ENCODE data around the gene ANKK1.

ANKK1 gene

GRCh38 chr11:113382121-113382520, 5.5 kb upstream of the ANKK1 start:
- DNase-seq, result no peak

DNA sequence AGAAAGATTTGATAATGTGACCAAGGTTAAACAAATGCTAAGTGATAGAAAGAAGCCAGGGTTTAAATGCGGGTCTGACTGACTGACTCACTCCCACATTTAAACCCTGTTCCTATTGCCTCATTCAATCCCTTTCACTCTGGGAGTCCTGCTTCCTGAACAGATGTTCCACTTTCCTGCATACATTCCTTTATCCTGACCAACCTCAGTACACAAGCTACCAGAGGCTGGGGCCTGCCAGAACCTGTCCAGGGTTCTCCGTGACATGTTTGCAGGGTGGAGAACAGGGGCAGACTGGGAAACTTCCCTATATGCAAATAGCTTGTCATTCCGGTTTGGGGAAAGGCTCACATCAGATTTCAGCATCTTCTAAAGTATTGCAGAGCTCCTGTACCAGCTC, 3.0 kb upstream of the ANKK1 start:
- no peak for DNase-seq

GRCh38 chr11:113385749-113386148, 1.8 kb upstream of the ANKK1 start:
- no peak for DNase-seq

- DNase-seq, result no peak
Observed at GRCh38 chr11:113386866-113387265, 713 bp upstream of the ANKK1 start.

- no peak for DNase-seq
Observed at GRCh38 chr11:113389272-113389671, 1.7 kb downstream of the ANKK1 start.

DNA sequence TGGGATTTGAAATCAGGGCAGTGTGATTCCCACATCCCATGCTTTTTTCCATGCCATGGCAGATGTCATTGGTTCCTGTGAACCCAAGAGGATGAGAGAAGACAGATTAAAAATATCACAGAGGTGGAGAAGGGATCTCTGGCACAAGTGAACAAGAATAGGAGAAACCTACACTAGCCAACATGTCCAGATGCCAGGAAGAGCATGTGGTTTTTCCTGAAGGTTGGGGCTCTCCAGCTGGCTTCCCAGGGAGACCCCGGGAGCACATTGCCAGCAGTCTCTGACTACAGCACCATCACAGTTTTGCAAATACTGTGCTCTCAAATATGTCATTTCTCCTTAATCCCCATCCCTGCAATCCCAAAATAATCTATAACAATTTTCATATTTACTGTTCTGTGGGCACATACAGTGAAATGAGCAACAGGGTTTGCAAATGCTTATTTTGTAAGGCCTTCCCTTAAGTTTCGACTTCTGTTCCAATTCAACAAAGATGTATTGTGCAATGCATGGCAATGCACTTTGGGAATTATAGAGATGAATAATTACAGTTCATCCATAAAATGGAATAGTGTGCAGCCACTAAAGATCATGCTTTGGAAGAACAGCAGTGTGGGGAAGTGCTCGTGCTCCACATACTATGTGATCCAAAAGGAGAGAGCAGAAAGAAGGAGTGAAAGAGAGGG, 4.8 kb downstream of the ANKK1 start:
- no peak for DNase-seq

DNA sequence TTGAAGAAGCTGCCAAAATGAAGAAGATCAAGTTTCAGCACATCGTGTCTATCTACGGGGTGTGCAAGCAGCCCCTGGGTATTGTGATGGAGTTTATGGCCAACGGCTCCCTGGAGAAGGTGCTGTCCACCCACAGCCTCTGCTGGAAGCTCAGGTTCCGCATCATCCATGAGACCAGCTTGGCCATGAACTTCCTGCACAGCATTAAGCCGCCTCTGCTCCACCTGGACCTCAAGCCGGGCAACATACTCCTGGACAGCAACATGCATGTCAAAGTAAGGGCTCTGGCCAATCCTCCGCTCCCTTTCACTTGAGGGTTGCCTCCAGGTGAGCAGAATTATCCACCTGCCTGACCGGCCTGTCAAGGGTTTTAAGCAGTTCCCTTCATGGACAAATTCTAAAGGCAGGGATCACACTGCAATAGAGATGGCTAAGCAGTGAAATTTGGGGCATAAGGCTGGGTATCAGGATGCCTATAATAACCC, 6.0 kb downstream of the ANKK1 start:
- DNase-seq, result no peak

DNA sequence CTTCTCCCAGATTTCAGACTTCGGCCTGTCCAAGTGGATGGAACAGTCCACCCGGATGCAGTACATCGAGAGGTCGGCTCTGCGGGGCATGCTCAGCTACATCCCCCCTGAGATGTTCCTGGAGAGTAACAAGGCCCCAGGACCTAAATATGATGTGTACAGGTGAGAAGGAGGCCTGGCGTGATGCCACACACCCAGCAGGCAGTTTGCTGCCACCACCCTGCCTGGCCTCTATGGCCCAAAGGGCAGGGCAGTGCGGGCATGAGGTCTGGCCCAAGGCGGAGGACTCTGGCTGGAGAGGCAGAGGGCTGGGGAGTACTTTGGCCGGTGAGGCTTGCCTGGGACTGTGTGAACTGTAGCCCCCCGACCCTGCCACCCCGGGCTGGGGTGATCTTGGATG, 7.3 kb downstream of the ANKK1 start:
- DNase-seq, result no peak

DNA sequence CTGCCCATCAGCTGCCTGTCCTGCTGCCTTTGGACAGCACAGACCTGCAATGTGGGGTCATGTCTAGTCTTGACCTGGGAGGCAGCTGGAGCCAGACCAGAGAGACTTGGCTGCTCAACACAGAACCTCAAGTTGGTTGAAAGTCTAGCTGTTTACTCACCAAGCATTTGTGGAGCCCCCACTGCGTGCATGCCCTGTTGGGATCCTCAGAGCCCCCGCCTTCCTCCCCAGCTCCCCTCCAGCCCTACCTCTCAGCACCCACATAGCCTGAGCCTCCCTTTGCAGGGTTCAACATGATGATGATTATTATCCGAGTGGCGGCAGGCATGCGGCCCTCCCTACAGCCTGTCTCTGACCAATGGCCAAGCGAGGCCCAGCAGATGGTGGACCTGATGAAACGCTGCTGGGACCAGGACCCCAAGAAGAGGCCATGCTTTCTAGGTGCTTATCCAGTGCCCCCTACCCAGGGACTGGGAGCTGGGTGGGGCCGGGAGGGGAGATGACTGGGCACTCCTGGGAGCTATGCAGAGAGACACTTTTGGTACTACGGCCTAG, 8.3 kb downstream of the ANKK1 start:
- no peak for DNase-seq

- DNase-seq, result no peak
Observed at GRCh38 chr11:113396690-113397089, 9.1 kb downstream of the ANKK1 start.

DNA sequence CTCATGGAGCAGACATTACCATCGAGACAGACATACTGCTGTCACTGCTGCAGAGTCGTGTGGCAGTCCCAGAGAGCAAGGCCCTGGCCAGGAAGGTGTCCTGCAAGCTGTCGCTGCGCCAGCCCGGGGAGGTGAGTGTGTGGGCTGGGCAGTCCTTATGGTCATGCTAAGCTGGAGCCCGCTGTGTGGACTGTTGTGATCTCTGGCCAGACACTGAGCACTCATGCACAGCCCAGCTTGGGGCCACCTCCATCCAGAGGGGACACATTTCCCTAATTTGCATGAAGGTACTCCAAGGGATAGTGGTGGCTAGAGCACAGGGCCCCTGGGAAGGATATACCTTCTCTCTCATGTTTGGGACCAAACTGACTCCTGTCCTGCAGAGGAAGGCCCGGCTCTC, 9.6 kb downstream of the ANKK1 start:
- DNase-seq, result no peak

DNA sequence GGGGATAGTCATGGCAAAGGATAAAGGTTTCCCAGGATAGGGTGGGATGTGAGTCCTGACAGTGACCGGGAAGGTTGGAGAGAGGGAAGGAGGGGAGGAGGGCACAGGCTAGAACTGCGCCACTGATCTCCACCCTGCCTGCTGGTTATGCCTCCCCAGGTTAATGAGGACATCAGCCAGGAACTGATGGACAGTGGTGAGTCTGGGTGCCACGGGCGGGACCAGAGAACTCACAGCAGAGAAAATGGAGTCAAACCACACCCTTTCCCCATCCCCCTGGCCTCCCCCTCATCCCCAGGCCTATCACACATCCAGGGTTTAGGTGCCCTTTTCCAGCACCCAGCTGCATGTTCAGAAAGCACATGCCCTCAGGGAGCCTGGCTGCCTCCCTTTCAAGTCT, 10.2 kb downstream of the ANKK1 start:
- DNase-seq, result no peak

DNA sequence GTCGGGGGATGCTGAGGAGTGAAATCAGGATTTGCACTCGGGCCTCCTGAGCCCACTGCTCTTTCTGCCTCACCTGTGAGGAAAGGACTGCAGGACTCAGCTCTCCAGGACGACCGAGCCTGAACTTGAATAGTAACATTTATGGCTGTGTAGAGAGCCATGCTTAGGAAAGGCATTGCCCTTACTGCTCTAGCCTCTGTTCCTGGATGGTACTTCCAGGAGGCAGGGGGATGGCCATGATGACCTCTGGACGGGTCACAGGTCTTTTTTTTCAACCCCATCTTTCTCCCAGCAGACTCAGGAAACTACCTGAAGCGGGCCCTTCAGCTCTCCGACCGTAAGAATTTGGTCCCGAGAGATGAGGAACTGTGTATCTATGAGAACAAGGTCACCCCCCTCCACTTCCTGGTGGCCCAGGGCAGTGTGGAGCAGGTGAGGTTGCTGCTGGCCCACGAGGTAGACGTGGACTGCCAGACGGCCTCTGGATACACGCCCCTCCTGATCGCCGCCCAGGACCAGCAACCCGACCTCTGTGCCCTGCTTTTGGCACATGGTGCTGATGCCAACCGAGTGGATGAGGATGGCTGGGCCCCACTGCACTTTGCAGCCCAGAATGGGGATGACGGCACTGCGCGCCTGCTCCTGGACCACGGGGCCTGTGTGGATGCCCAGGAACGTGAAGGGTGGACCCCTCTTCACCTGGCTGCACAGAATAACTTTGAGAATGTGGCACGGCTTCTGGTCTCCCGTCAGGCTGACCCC, 11.3 kb downstream of the ANKK1 start:
- no peak for DNase-seq

GRCh38 chr11:113400631-113401230, 13.2 kb downstream of the ANKK1 start:
- DNase-seq, result no peak

DNA sequence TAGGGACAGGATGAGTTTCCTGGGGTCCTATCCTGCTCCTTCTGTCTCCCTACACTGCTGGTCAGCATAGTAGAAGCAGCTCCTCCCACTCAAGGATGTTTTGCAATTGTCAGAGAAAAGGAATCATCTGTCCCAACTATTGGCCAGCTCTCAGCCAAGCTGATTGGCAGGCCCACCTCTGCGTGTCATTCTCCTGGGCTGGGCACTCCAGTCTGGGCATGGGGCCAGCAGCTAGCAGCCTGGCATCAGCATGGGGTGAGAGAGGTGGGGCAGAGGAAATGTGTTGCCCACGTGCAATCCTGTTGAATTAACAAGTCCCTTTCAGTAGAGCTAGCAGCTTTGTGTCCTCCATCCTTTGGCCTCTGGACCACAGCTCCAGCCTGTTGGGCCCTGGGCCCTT, 14.1 kb downstream of the ANKK1 start:
- DNase-seq, result peak; percentile 7

DNA sequence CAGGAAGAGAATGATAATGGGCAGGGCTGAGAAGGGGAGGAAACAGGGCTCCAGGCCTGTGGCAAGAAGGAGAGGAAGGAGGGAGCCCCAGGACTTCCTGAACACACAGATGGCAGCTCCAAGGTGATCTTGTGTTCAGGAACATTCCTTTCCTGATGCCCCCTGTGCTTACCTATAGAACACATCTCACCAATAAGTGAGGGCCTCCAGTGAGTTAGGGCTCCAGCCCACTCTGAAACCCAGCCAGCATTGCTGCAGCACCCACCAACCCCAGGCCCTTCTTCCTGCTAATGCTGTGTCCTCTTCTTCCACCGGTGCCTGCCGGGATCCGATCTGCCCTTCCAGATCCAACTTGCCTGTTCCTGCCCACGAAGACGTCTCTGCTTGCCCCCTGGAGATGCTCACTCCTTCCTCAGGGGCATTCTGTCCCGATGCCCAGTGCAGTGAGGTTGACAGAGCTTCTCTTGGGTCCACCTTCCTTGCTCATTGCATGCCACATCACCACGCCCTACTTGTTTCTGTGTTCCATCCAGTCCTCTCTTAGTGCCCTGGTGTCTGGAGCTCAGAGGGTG, 17.4 kb downstream of the ANKK1 start:
- no peak for DNase-seq

DNA sequence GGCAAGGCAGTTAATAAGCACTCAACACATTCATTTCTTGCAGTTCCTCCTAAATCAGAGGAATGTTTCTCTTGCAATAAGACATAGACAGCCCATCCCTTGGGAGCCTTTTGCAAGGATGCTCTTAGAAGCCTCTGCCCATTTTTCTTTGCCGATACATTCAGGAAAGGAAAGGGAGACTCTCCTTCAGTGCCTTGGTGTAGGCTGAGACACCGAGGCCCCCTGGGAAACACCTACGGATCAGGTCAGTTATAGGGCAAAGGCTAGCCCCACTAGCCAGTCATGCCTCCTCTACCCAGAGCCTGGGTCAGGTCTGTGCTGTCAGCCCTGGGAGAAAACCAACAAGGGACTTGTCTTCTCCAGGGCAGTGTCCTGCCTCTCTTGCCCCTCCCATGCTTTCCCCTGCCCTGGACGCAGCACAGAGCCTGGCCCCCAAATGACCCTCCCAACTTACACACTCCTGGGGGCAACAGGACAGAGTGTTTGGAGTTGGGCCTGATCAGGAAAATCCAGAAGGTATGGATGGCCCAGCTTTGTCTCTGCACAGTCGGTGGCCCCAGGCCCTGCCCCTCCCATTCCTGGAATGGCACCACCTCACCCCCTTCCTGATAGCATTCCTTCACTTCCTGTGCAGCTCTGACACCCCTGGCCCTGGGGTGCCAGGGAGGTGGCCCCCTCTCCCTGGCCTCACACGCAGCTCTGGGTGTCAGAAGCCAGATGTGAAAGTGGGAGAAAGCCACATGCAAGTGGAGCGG, 18.3 kb downstream of the ANKK1 start:
- no peak for DNase-seq

- DNase-seq, result no peak
Observed at GRCh38 chr11:113407163-113407562, 19.6 kb downstream of the ANKK1 start.

GRCh38 chr11:113408206-113408605, 20.6 kb downstream of the ANKK1 start:
- DNase-seq, result no peak

GRCh38 chr11:113408887-113409286, 21.3 kb downstream of the ANKK1 start:
- no peak for DNase-seq

DNA sequence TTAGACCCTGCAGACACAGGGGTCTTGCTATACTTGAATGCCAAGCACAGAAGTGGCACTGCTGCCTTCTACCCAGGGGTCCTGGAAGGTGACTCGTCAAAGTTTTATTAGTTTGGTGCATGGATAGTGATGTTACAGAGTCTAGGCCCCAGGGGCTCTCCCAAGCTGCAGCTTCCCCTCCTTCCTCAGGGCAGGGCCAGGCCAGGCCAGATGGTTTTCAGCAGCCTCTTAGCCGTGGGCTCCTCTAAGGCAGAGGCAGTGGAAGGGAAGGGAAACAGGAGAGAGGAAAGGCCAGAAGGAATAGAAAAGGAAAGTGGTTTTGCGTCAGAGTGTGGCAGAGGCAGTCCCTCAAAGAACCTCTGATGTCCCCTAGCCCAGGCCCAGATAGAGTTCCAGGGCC, 21.9 kb downstream of the ANKK1 start:
- no peak for DNase-seq

- no peak for DNase-seq
Observed at GRCh38 chr11:113410414-113411135, 23.0 kb downstream of the ANKK1 start.

Data from suppressor macrophage treated with lipopolysaccharide for 4 hours (primary cell).